Measurements from ENCODE around the gene AMH. TPM values are rescaled to one million over a fixed set of nuclear protein-coding genes. Genes with fewer than 3 reads are reported as not detected.

The AMH gene
- total RNA-seq, 5 donors from 2014 or later (not counting 1 experiment from before 2014, with no cell fraction given): 2.1 to 13.5 (median 5.3) TPM

Other genes with a start within 250 kb of the AMH start
- 10 to 100 TPM; 52.2 to 79.8 (median 73.6) TPM for gene BTBD2, start 233.6 kb upstream of the AMH start, total RNA-seq
- 100 to 1,000 TPM; 196 to 242 (median 234) TPM for gene MKNK2, start 198.1 kb upstream of the AMH start, total RNA-seq
- 100 to 1,000 TPM in 4 of 5 donors, 10 to 100 TPM in 1; 98.6 to 162 (median 142) TPM for gene MOB3A, start 153.0 kb upstream of the AMH start, total RNA-seq
- gene IZUMO4, start 152.4 kb upstream of the AMH start, total RNA-seq: 10 to 100 TPM; 14.0 to 23.5 (median 19.7) TPM
- gene AP3D1, start 97.8 kb upstream of the AMH start, total RNA-seq: 10 to 100 TPM; 78.6 to 91.5 (median 86.7) TPM
- 10 to 100 TPM; 33.4 to 39.3 (median 38.4) TPM for gene DOT1L, start 85.4 kb upstream of the AMH start, total RNA-seq
- 10 to 100 TPM; 38.3 to 87.0 (median 80.4) TPM for gene PLEKHJ1, start 13.0 kb upstream of the AMH start, total RNA-seq
- gene SF3A2, start 12.5 kb upstream of the AMH start, total RNA-seq: 100 to 1,000 TPM; 130 to 172 (median 161) TPM
- gene JSRP1, start 7.1 kb downstream of the AMH start, total RNA-seq: 1 to 10 TPM in 2 of 5 donors, under 1 TPM in 2, not detected in 1; 0.42 to 1.5 (median 1.0) TPM
- gene PEAK3, start 32.9 kb downstream of the AMH start, total RNA-seq: under 1 TPM in 3 of 5 donors, not detected in 2; 0.22 to 0.49 (median 0.30) TPM
- gene LINGO3, start 58.8 kb downstream of the AMH start, total RNA-seq: 1 to 10 TPM in 2 of 5 donors, under 1 TPM in 3; 0.23 to 1.7 (median 0.99) TPM
- 100 to 1,000 TPM in 3 of 5 donors, 10 to 100 TPM in 2; 86.7 to 127 (median 107) TPM for gene LSM7, start 79.3 kb downstream of the AMH start, total RNA-seq
- 100 to 1,000 TPM in 4 of 5 donors, 10 to 100 TPM in 1; 96.5 to 173 (median 133) TPM for gene SPPL2B, start 79.4 kb downstream of the AMH start, total RNA-seq
- not detected for gene TMPRSS9, start 110.9 kb downstream of the AMH start, total RNA-seq
- gene TIMM13, start 178.3 kb downstream of the AMH start, total RNA-seq: 10 to 100 TPM; 22.4 to 50.9 (median 33.7) TPM
- gene LMNB2, start 207.6 kb downstream of the AMH start, total RNA-seq: 10 to 100 TPM; 15.7 to 26.7 (median 24.7) TPM
- 100 to 1,000 TPM in 3 of 5 donors, 10 to 100 TPM in 2; 76.5 to 174 (median 102) TPM for gene GADD45B, start 226.8 kb downstream of the AMH start, total RNA-seq